Vagina (tissue), 2 donors: ENCODE data around the gene S100A10.

ENCODE experiments used
- POLR2A ChIP-seq, 2 donors: fragments of 450-650 bp; IDR thresholded peaks; one replicate each; pipeline ENCODE4 v1.6.1; 2017; ENCODE audit warnings: antibody characterized with exemption in 2 of 2, mild to moderate bottlenecking in 2 of 2, moderate library complexity in 2 of 2
- POLR2AphosphoS5 ChIP-seq, 2 donors: sonication (generic); formaldehyde crosslinking; IDR thresholded peaks; one replicate each; pipeline ENCODE4 v1.9.0; 2017; ENCODE audit warnings: antibody characterized with exemption in 2 of 2, mild to moderate bottlenecking in 2 of 2, low read depth in 1 of 2; ENCODE audit not compliant: insufficient read depth in 1 of 2
- TF ChIP-seq, protein P1 (sequence below), 3 experiments: fragments of 450-650 bp in 2 of 3; fragments of 200-600 bp in 1 of 3; sonication (generic) in 1 of 3; IDR thresholded peaks; one replicate each; pipeline ENCODE4 v1.5.1; 2017 to 2019; ENCODE audit warnings: antibody characterized with exemption in 3 of 3, mild to moderate bottlenecking in 2 of 3, moderate library complexity in 2 of 3

DNA sequence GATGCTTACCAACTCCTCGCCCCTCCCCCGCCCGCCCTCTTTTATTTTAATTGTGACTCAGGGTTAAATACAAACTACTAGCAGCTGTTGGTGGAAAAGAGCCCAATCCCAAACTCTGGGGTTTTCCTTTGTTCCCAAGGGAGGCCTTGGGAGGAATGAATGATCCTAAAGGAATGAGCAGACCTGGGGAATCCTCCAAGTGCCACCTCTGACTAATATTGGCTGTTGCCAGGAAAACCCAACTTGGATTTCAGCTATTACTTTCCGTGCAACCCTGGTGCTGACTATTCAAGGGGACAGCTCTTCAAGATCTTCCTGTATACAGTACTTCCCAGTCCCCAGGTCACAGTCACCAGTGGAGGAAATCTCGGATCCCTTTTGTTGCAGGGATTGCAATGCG lies 1.3 kb upstream of the S100A10 start:
- TF ChIP-seq, protein P1, sequence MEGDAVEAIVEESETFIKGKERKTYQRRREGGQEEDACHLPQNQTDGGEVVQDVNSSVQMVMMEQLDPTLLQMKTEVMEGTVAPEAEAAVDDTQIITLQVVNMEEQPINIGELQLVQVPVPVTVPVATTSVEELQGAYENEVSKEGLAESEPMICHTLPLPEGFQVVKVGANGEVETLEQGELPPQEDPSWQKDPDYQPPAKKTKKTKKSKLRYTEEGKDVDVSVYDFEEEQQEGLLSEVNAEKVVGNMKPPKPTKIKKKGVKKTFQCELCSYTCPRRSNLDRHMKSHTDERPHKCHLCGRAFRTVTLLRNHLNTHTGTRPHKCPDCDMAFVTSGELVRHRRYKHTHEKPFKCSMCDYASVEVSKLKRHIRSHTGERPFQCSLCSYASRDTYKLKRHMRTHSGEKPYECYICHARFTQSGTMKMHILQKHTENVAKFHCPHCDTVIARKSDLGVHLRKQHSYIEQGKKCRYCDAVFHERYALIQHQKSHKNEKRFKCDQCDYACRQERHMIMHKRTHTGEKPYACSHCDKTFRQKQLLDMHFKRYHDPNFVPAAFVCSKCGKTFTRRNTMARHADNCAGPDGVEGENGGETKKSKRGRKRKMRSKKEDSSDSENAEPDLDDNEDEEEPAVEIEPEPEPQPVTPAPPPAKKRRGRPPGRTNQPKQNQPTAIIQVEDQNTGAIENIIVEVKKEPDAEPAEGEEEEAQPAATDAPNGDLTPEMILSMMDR (IDR thresholded peaks at IDR 0.05): no peak
- TF ChIP-seq POLR2AphosphoS5 (IDR thresholded peaks at IDR 0.05; ENCODE audit: insufficient read depth in 1 of 2, low read depth in 1 of 2) (no peak), POLR2A (IDR thresholded peaks at IDR 0.05) (no peak)
